ENCODE results near the gene TRMT6. TPM values are rescaled to one million over a fixed set of nuclear protein-coding genes. Genes with fewer than 3 reads are reported as not detected.

TRMT6 gene
- total and polyA plus RNA-seq, 10 of the 15 experiments (the other 5 are each of a cell fraction or from before 2014, with no cell fraction given), result 18.2 to 35.5 (median 22.6) TPM

- ChIA-PET POLR2A (no interaction called here), CTCF (interaction anchor here (0.7 to 1.2 kb wide), 3 partner anchors 12 to 460 kb away, joined by 3 to 4 read pairs (median 3); no protein-coding TSS in a partner anchor)
These were observed 39.2 kb upstream of the TRMT6 start for GRCh38 chr20:5989539-5989938.

More at GRCh38 chr20:5989539-5989938, 39.2 kb upstream of the TRMT6 start:
- ChIA-PET SMC1A (ENCODE audit: uncharacterized antibody, unreplicated experiment) (interaction anchor here (0.6 to 1.0 kb wide), 2 partner anchors 27 to 479 kb away, joined by 3 to 4 read pairs; no protein-coding TSS in a partner anchor), RAD21 (ENCODE audit: unreplicated experiment) (no interaction called here)
- FAIRE-seq (no peak), ATAC-seq (peak; percentile 52; the same call in 2 of the 3 replicates), DNase-seq (ENCODE audit: low read depth, low spot score) (no peak)
- Histone ChIP-seq H3K36me3 (ENCODE audit: control insufficient read depth in 2 of 2, insufficient read depth in 2 of 2, low read length in 1 of 2) (peaks cover 0 to 24% of the 10 kb centered on the region in 2 experiments; a peak in 3 of 4 replicates), H4K20me1 (ENCODE audit: control insufficient read depth, insufficient read depth) (no peaks in the 10 kb centered on the region), H3K9ac (ENCODE audit: control insufficient read depth, insufficient read depth, low read length) (no peak overlapping the region), H3K9me3 (replicated peaks; ENCODE audit: control insufficient read depth, insufficient read depth, low read length) (no peaks in the 10 kb centered on the region), H3K4me1 (ENCODE audit: control insufficient read depth, insufficient read depth, low read length) (no peaks in the 10 kb centered on the region), H3K79me2 (ENCODE audit: control insufficient read depth, insufficient read depth, low read length) (no peaks in the 10 kb centered on the region), H3K4me3 (no peak overlapping the region), H2AFZ (ENCODE audit: control insufficient read depth, low read depth, low read length) (no peak overlapping the region), H3K27ac (ENCODE audit: control insufficient read depth, insufficient read depth) (no peak overlapping the region), H3K27me3 (replicated peaks in 1 of 2; ENCODE audit: control insufficient read depth in 2 of 2, insufficient read depth in 2 of 2, low read length in 1 of 2) (no peaks in the 10 kb centered on the region), H3K4me2 (ENCODE audit: control insufficient read depth, insufficient read depth) (no peak overlapping the region)
- intact Hi-C loops (cut with micrococcal nuclease; ENCODE audit: unreplicated experiment) (no loop called here), in situ Hi-C loops (cut with MboI) (no loop called here)
- BruUV-seq (replicated peaks), result no TSS peak
- TF ChIP-seq MEF2B (IDR thresholded peaks at IDR 0.05; ENCODE audit: partially characterized antibody, poor library complexity, severe bottlenecking) (no peak), CTCF (IDR thresholded peaks at IDR 0.05 in 2 of 3, conservative IDR thresholded peaks at IDR 0.05 in 1 of 3; ENCODE audit: control insufficient read depth in 2 of 3, extremely low read depth in 1 of 3, insufficient read depth in 1 of 3, low read depth in 3 of 3, low read length in 3 of 3) (0 out of 6 replicates have a peak, but pooled peaks of 1 of the 3 experiments have one; percentile 11)
- 41% methylated on average over 1 of the region's 1 CpG for WGBS (ENCODE audit: insufficient coverage, insufficient replicate concordance, low lambda C conversion rate, missing lambda C conversion rate)

All from GM12878 (cell line).